SK-N-SH (cell line): ENCODE results near the gene TGFBRAP1.

Experiments used
- EP300 ChIP-seq, 2 experiments: IDR thresholded peaks; 2 replicates each; pipeline versions ENCODE4 v1.4.0 to v1.6.1; 2012; ENCODE audit warnings: borderline replicate concordance in 1 of 2, low read depth in 1 of 2, low read length in 1 of 2
- GABPA ChIP-seq: IDR thresholded peaks from 2 replicates; pipeline ENCODE4 v1.4.0; 2012; ENCODE audit warnings: low read depth, mild to moderate bottlenecking
- POLR2AphosphoS5 ChIP-seq: IDR thresholded peaks from 2 replicates; pipeline ENCODE4 v1.6.1; 2012; ENCODE audit warnings: low read depth, low read length
- RAD21 ChIP-seq: IDR thresholded peaks from 2 replicates; pipeline ENCODE4 v1.6.1; 2012; ENCODE audit warnings: mild to moderate bottlenecking, low read length
- TCF12 ChIP-seq: IDR thresholded peaks from 2 replicates; pipeline ENCODE4 v1.4.0; 2012
- YY1 ChIP-seq: IDR thresholded peaks from 2 replicates; pipeline ENCODE4 v1.4.0; 2012; ENCODE audit warnings: low read depth, mild to moderate bottlenecking
- TF ChIP-seq, protein P1 (sequence below): fragments of 200-600 bp; sonication (generic); IDR thresholded peaks from 2 replicates; pipeline ENCODE4 v1.6.1; 2017; ENCODE audit warnings: antibody characterized with exemption, mild to moderate bottlenecking, moderate library complexity
- TF ChIP-seq, protein P2 (sequence below): IDR thresholded peaks from 2 replicates; pipeline ENCODE4 v1.4.0; 2012; ENCODE audit warnings: low read depth, borderline replicate concordance

DNA sequence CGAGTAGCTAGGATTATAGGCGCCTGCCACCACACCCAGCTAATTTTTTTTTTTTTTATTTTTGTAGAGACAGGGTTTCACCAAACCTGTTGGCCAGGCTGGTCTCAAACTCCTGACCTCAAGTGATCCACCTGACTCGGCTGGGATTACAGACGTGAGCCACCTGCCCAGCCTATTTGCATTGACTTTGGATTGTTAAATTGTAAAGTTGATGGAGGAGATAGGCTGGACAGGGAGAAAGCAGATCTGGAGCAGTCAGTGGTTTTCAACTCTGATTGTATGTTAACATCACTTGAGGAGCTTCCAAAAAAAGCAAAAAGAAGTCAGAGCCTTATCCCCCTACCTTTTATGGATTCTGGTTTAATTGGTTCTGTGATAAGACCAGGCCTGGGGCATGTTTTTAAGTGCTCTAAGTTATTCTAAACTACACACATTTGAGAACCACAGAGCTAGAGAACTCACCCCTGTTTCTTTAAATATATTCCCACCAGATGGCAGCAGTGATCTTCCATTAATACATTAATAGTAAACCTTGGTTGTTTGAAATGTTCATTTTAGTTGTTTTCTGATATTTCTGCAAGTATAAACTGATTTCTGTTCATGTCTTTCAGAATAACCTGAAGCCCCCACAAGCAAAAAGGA is 15.3 kb upstream of the TGFBRAP1 start:
- no peak for TF ChIP-seq TCF12
- TF ChIP-seq GABPA = no peak
- TF ChIP-seq, protein P1, sequence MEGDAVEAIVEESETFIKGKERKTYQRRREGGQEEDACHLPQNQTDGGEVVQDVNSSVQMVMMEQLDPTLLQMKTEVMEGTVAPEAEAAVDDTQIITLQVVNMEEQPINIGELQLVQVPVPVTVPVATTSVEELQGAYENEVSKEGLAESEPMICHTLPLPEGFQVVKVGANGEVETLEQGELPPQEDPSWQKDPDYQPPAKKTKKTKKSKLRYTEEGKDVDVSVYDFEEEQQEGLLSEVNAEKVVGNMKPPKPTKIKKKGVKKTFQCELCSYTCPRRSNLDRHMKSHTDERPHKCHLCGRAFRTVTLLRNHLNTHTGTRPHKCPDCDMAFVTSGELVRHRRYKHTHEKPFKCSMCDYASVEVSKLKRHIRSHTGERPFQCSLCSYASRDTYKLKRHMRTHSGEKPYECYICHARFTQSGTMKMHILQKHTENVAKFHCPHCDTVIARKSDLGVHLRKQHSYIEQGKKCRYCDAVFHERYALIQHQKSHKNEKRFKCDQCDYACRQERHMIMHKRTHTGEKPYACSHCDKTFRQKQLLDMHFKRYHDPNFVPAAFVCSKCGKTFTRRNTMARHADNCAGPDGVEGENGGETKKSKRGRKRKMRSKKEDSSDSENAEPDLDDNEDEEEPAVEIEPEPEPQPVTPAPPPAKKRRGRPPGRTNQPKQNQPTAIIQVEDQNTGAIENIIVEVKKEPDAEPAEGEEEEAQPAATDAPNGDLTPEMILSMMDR = peak; percentile 64
- peak; percentile 51 for TF ChIP-seq RAD21
- no peak for TF ChIP-seq EP300 (IDR thresholded peaks at IDR 0.05; ENCODE audit: borderline replicate concordance in 1 of 2, low read depth in 1 of 2, low read length in 1 of 2)
- no peak for TF ChIP-seq YY1
- TF ChIP-seq POLR2AphosphoS5 = no peak
- TF ChIP-seq, protein P2, sequence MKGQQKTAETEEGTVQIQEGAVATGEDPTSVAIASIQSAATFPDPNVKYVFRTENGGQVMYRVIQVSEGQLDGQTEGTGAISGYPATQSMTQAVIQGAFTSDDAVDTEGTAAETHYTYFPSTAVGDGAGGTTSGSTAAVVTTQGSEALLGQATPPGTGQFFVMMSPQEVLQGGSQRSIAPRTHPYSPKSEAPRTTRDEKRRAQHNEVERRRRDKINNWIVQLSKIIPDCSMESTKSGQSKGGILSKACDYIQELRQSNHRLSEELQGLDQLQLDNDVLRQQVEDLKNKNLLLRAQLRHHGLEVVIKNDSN = no peak
